HEK293 (cell line): ENCODE data around the gene FRAS1.

Source experiments
- CTCF ChIA-PET: fragments of 350-600 bp; formaldehyde crosslinking; extraction: SDS; loops from one replicate; lab custom pipeline; 2021; ENCODE audit warnings: antibody characterized with exemption; lab: Yijun Ruan, JAX
- POLR2A ChIA-PET: fragments of 300-600 bp; formaldehyde crosslinking; extraction: SDS; loops from one replicate; lab custom pipeline; 2020; ENCODE audit warnings: antibody characterized with exemption, inconsistent platforms; lab: Yijun Ruan, JAX
- H3K27ac ChIP-seq: fragments of 200-500 bp; sonication (Bioruptor generic); 2 replicates; pipeline ENCODE4 v1.5.1; 2014; ENCODE audit warnings: low read depth, low read length, control low read depth, inconsistent platforms; ENCODE audit errors: extremely low read depth
- H3K36me3 ChIP-seq, 2 experiments: fragments of 200-500 bp in 1 of 2; sonication (Bioruptor generic) in 1 of 2; 1 replicate in 1 of 2; 2 replicates in 1 of 2; pipeline ENCODE4 v1.5.1; 2014 to 2017; ENCODE audit warnings: inconsistent platforms in 2 of 2, low read length in 2 of 2; ENCODE audit not compliant: control insufficient read depth in 2 of 2, insufficient read depth in 1 of 2
- H3K4me1 ChIP-seq: fragments of 200-500 bp; sonication (Bioruptor generic); 2 replicates; pipeline ENCODE4 v1.5.1; 2014; ENCODE audit warnings: mild to moderate bottlenecking, low read length, inconsistent platforms; ENCODE audit not compliant: control insufficient read depth, insufficient read depth
- H3K4me3 ChIP-seq: 2 replicates; pipeline ENCODE4 v1.5.1; 2011; ENCODE audit warnings: low read depth, mild to moderate bottlenecking, control low read depth, low read length, moderate library complexity
- H3K9me3 ChIP-seq: fragments of 200-500 bp; sonication (Bioruptor generic); 2 replicates; pipeline ENCODE4 v1.5.1; 2014; ENCODE audit warnings: low read depth, low read length, inconsistent platforms; ENCODE audit not compliant: control insufficient read depth, insufficient read depth
- MEIS1 ChIP-seq: sonication (generic); formaldehyde crosslinking; IDR thresholded peaks from 2 replicates; pipeline ENCODE4 v1.8.1; 2022; ENCODE audit warnings: missing genetic modification reagents, mild to moderate bottlenecking, borderline replicate concordance
- ZNF23 ChIP-seq: fragments of 450-650 bp; formaldehyde crosslinking; IDR thresholded peaks from 2 replicates; pipeline ENCODE4 v1.5.1; 2016; ENCODE audit warnings: missing biosample characterization, missing genetic modification characterization, borderline replicate concordance
- ZNF354C ChIP-seq: fragments of 450-650 bp; formaldehyde crosslinking; IDR thresholded peaks from 2 replicates; pipeline ENCODE4 v1.5.1; 2016; ENCODE audit warnings: missing biosample characterization, missing genetic modification characterization, low read depth, borderline replicate concordance
- ZNF416 ChIP-seq: fragments of 450-650 bp; formaldehyde crosslinking; IDR thresholded peaks from 2 replicates; pipeline ENCODE4 v1.5.1; 2016; ENCODE audit warnings: missing biosample characterization, missing genetic modification characterization
- ZXDB ChIP-seq: fragments of 450-650 bp; formaldehyde crosslinking; IDR thresholded peaks from 2 replicates; pipeline ENCODE4 v1.5.1; 2016; ENCODE audit warnings: missing biosample characterization, missing genetic modification characterization
- TF ChIP-seq, protein P1 (sequence below): fragments of 450-650 bp; formaldehyde crosslinking; IDR thresholded peaks from 2 replicates; pipeline ENCODE4 v1.5.1; 2016; ENCODE audit warnings: missing biosample characterization, missing genetic modification characterization
- TF ChIP-seq, protein P2 (sequence below): fragments of 450-650 bp; formaldehyde crosslinking; IDR thresholded peaks from 2 replicates; pipeline ENCODE4 v1.5.1; 2017; ENCODE audit warnings: missing biosample characterization, mild to moderate bottlenecking, missing genetic modification characterization, moderate library complexity
- TF ChIP-seq, protein P3 (sequence below): fragments of 450-650 bp; formaldehyde crosslinking; IDR thresholded peaks from 2 replicates; pipeline ENCODE4 v1.5.1; 2017; ENCODE audit warnings: missing biosample characterization, missing genetic modification characterization
- TF ChIP-seq, protein P4 (sequence below): sonication (generic); formaldehyde crosslinking; IDR thresholded peaks from 2 replicates; pipeline ENCODE4 v1.8.1; 2022; ENCODE audit warnings: mild to moderate bottlenecking, moderate library complexity, missing genetic modification reagents

FRAS1 gene

DNA sequence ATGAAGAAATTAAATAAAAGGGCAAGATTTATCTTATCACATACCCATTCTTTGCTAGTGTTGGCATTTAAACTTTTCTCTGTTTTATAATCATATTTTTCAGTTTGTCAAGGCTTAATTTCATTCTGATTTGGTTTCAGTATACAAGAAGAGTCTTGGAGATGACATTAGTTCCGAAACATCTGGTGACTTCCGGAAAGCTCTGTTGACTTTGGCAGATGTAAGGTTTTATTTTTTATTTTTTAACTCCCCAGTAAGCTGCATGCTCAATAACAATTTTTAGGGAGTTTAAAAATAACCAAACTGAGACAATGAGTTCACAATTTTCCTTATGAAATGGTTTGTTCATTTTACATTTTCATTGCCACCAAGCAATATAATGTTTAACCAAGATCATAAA, 534.3 kb downstream of the FRAS1 start (continued):
- TF ChIP-seq ZNF416 (tag by site-specific recombination) = no peak
- TF ChIP-seq, protein P1, sequence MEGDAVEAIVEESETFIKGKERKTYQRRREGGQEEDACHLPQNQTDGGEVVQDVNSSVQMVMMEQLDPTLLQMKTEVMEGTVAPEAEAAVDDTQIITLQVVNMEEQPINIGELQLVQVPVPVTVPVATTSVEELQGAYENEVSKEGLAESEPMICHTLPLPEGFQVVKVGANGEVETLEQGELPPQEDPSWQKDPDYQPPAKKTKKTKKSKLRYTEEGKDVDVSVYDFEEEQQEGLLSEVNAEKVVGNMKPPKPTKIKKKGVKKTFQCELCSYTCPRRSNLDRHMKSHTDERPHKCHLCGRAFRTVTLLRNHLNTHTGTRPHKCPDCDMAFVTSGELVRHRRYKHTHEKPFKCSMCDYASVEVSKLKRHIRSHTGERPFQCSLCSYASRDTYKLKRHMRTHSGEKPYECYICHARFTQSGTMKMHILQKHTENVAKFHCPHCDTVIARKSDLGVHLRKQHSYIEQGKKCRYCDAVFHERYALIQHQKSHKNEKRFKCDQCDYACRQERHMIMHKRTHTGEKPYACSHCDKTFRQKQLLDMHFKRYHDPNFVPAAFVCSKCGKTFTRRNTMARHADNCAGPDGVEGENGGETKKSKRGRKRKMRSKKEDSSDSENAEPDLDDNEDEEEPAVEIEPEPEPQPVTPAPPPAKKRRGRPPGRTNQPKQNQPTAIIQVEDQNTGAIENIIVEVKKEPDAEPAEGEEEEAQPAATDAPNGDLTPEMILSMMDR = no peak

DNA sequence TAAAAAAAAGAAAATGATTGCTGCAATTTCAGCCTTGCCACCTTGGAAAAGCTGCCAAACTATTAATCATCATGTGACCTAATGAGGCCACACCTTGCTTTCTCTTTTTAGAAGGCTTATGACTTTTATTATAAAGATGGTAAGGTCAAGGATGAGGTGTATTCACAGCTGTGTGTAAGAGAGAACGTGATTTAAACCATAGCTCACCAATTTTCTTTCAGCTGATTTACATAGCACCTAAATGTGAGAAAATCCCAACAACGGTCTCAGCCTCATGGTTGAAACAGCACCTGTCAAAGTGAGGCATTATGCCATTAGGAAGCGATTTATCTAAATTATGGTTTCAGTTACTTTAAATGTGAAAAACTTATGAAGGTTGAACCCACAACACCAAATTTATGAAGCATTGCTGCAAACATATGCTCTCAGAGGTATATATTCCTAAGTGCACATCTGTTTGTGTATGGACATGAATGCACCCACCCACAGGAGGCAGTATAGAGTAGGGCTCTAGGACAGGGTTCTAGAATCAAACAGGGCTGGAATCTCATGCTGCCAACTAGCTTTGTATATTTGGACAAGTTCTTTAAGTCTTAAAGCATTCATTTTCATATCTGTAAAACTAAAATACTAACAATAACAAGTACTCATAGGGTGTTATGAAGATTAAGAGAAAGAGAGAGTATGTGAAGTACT, 535.1 kb downstream of the FRAS1 start:
- H3K9me3 ChIP-seq = no peaks in the 10 kb centered on the region
- H3K4me1 ChIP-seq = no peaks in the 10 kb centered on the region
- TF ChIP-seq, protein P2, sequence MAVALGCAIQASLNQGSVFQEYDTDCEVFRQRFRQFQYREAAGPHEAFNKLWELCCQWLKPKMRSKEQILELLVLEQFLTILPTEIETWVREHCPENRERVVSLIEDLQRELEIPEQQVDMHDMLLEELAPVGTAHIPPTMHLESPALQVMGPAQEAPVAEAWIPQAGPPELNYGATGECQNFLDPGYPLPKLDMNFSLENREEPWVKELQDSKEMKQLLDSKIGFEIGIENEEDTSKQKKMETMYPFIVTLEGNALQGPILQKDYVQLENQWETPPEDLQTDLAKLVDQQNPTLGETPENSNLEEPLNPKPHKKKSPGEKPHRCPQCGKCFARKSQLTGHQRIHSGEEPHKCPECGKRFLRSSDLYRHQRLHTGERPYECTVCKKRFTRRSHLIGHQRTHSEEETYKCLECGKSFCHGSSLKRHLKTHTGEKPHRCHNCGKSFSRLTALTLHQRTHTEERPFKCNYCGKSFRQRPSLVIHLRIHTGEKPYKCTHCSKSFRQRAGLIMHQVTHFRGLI (tag by site-specific recombination) = no peak
- TF ChIP-seq, protein P3, sequence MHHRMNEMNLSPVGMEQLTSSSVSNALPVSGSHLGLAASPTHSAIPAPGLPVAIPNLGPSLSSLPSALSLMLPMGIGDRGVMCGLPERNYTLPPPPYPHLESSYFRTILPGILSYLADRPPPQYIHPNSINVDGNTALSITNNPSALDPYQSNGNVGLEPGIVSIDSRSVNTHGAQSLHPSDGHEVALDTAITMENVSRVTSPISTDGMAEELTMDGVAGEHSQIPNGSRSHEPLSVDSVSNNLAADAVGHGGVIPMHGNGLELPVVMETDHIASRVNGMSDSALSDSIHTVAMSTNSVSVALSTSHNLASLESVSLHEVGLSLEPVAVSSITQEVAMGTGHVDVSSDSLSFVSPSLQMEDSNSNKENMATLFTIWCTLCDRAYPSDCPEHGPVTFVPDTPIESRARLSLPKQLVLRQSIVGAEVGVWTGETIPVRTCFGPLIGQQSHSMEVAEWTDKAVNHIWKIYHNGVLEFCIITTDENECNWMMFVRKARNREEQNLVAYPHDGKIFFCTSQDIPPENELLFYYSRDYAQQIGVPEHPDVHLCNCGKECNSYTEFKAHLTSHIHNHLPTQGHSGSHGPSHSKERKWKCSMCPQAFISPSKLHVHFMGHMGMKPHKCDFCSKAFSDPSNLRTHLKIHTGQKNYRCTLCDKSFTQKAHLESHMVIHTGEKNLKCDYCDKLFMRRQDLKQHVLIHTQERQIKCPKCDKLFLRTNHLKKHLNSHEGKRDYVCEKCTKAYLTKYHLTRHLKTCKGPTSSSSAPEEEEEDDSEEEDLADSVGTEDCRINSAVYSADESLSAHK (tag by site-specific recombination) = no peak
- TF ChIP-seq ZXDB (tag by site-specific recombination) = no peak
- TF ChIP-seq MEIS1 (CRISPR knock-in tag) = no peak
- TF ChIP-seq, protein P4, sequence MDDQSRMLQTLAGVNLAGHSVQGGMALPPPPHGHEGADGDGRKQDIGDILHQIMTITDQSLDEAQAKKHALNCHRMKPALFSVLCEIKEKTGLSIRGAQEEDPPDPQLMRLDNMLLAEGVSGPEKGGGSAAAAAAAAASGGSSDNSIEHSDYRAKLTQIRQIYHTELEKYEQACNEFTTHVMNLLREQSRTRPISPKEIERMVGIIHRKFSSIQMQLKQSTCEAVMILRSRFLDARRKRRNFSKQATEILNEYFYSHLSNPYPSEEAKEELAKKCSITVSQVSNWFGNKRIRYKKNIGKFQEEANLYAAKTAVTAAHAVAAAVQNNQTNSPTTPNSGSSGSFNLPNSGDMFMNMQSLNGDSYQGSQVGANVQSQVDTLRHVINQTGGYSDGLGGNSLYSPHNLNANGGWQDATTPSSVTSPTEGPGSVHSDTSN (CRISPR knock-in tag) = no peak
- TF ChIP-seq ZNF354C (tag by site-specific recombination) = no peak
- no peak for TF ChIP-seq ZNF23
- TF ChIP-seq, all 188 proteins: peak for 0
- no peak overlapping the region for H3K4me3 ChIP-seq
- ChIA-PET CTCF (interaction anchor here (0.6 to 1.0 kb wide), 6 partner anchors 8 to 973 kb away, joined by 3 to 4 read pairs (median 3); no protein-coding TSS in a partner anchor), POLR2A (no interaction called here)
- peaks cover 0 to 4% of the 10 kb centered on the region in 2 experiments; a peak in 1 of 3 replicates for H3K36me3 ChIP-seq
- no peak overlapping the region for H3K27ac ChIP-seq
